SU-DHL-6 (cell line): ENCODE data around the gene DDX3X.

Experiments used
- CTCF ChIP-seq: fragments of 200-600 bp; sonication (generic); IDR thresholded peaks from one replicate; pipeline ENCODE4 v1.5.1; 2017; ENCODE audit warnings: antibody characterized with exemption, mild to moderate bottlenecking, low read length, moderate library complexity; ENCODE audit not compliant: insufficient read depth, poor library complexity, severe bottlenecking
- EZH2phosphoT487 ChIP-seq: fragments of 200-600 bp; sonication (generic), shearing (Covaris generic); conservative IDR thresholded peaks from 2 replicates; pipeline ENCODE4 v1.6.1; 2018; ENCODE audit warnings: mild to moderate bottlenecking, antibody characterized with exemption, low read length, moderate library complexity, mixed read lengths

GRCh38 chrX:41388543-41388942 lies 54.6 kb downstream of the DDX3X start:
- TF ChIP-seq CTCF (no peak), EZH2phosphoT487 (no peak)
